CD4-positive, CD25-positive, alpha-beta regulatory T cell (primary cell): ENCODE data around the gene MZF1. TPM values are rescaled to one million over a fixed set of nuclear protein-coding genes. Genes with fewer than 3 reads are reported as not detected.
A peak's percentile ranks its signal among the peaks of the same experiment; 100 is the strongest.

Experiments used
- ATAC-seq, 2 donors: fragments of 150-1000 bp; cut with Tn5 transposase; one replicate each; pipeline ENCODE4 v1.10.0; 2021; ENCODE audit warnings: low read depth in 2 of 2, moderate number of reproducible peaks in 2 of 2, moderate library complexity in 1 of 2
- DNase-seq, 3 donors: peaks; one replicate each; pipeline versions ENCODE4 v3.0.0 to v3.0.0-alpha.2; 2012 to 2022; ENCODE audit warnings: mixed read lengths in 1 of 3
- H3K27ac ChIP-seq: one replicate; pipeline ENCODE4 v1.7.0; 2013; ENCODE audit warnings: mild to moderate bottlenecking, low read length; ENCODE audit not compliant: insufficient read depth, poor library complexity, severe bottlenecking
- H3K27me3 ChIP-seq: one replicate; pipeline ENCODE4 v1.7.0; 2013; ENCODE audit warnings: low read length; ENCODE audit not compliant: control insufficient read depth, insufficient read depth
- H3K36me3 ChIP-seq: one replicate; pipeline ENCODE4 v1.7.0; 2013; ENCODE audit warnings: mild to moderate bottlenecking, low read length, moderate library complexity; ENCODE audit not compliant: control insufficient read depth, insufficient read depth
- H3K4me1 ChIP-seq: 2 replicates; pipeline ENCODE4 v1.7.0; 2013; ENCODE audit warnings: mild to moderate bottlenecking, low read length; ENCODE audit not compliant: insufficient read depth, control insufficient read depth, poor library complexity, severe bottlenecking
- H3K4me3 ChIP-seq: one replicate; pipeline ENCODE4 v1.7.0; 2013; ENCODE audit warnings: low read depth, mild to moderate bottlenecking, low read length, moderate library complexity
- H3K9me3 ChIP-seq, 2 experiments: 1 replicate in 1 of 2; 2 replicates in 1 of 2; pipeline ENCODE4 v1.7.0; 2013; ENCODE audit warnings: low read length in 2 of 2, mild to moderate bottlenecking in 1 of 2, moderate library complexity in 1 of 2; ENCODE audit not compliant: control insufficient read depth in 2 of 2
- H3K27ac Mint-ChIP-seq, 3 donors: one replicate each; pipeline ENCODE4 v1.8.0; 2020 to 2022; ENCODE audit warnings: mild to moderate bottlenecking in 3 of 3, mixed read lengths in 3 of 3, moderate library complexity in 2 of 3
- H3K27me3 Mint-ChIP-seq: one replicate; pipeline ENCODE4 v1.8.0; 2022; ENCODE audit warnings: mild to moderate bottlenecking, mixed read lengths
- H3K36me3 Mint-ChIP-seq: one replicate; pipeline ENCODE4 v1.8.0; 2020; ENCODE audit warnings: mixed read lengths
- H3K4me1 Mint-ChIP-seq, 4 donors: one replicate each; pipeline ENCODE4 v1.8.0; 2020 to 2022; ENCODE audit warnings: mixed read lengths in 4 of 4, mild to moderate bottlenecking in 1 of 4
- H3K4me3 Mint-ChIP-seq, 4 donors: one replicate each; pipeline ENCODE4 v1.8.0; 2020 to 2022; ENCODE audit warnings: mild to moderate bottlenecking in 4 of 4, mixed read lengths in 4 of 4, moderate library complexity in 3 of 4
- H3K9me3 Mint-ChIP-seq, 7 donors: one replicate each; pipeline ENCODE4 v1.8.0; 2020 to 2022; ENCODE audit warnings: mixed read lengths in 7 of 7, mild to moderate bottlenecking in 3 of 7, moderate library complexity in 2 of 7
- polyA plus RNA-seq, 4 donors: library from polyadenylated mRNA; unstranded; fragments of 300-500 nt; fragmentation: Illumina TruSeq; gene quantifications; one replicate each; pipeline ENCODE4 v1.2.3, GENCODE V29; 2021
- total RNA-seq: library from RNA; stranded (reverse); gene quantifications from one replicate; pipeline ENCODE4 v1.2.3, GENCODE V29; 2022

MZF1 gene
- total and polyA plus RNA-seq, 5 donors from 2014 or later: 7.4 to 15.6 (median 7.9) TPM

- Histone ChIP-seq H3K9me3 (no peaks in the 10 kb centered on the region), H3K4me3 (peak overlapping the region; percentile 82), H3K36me3 (peaks cover 10% of the 10 kb centered on the region), H3K27ac (peak overlapping the region; percentile 93), H3K27me3 (no peaks in the 10 kb centered on the region), H3K4me1 (peaks cover 62% of the 10 kb centered on the region)
- peaks cover 0 to 6% (median 0%) of the 10 kb centered on the region in 7 donors for H3K9me3 Mint-ChIP-seq
- peaks cover 9% of the 10 kb centered on the region for H3K36me3 Mint-ChIP-seq
- peak overlapping the region in 2 of 3 donors; percentile 98 to 99 for H3K27ac Mint-ChIP-seq
- ATAC-seq (no peak), DNase-seq (no peak)
- H3K27me3 Mint-ChIP-seq: no peaks in the 10 kb centered on the region
- peak overlapping the region; percentile 96 to 97 (median 97) for H3K4me3 Mint-ChIP-seq
- H3K4me1 Mint-ChIP-seq: peaks cover 0 to 75% (median 38%) of the 10 kb centered on the region in 4 donors
These were observed 12.9 kb downstream of the MZF1 start for GRCh38 chr19:58560007-58560887.

DNA sequence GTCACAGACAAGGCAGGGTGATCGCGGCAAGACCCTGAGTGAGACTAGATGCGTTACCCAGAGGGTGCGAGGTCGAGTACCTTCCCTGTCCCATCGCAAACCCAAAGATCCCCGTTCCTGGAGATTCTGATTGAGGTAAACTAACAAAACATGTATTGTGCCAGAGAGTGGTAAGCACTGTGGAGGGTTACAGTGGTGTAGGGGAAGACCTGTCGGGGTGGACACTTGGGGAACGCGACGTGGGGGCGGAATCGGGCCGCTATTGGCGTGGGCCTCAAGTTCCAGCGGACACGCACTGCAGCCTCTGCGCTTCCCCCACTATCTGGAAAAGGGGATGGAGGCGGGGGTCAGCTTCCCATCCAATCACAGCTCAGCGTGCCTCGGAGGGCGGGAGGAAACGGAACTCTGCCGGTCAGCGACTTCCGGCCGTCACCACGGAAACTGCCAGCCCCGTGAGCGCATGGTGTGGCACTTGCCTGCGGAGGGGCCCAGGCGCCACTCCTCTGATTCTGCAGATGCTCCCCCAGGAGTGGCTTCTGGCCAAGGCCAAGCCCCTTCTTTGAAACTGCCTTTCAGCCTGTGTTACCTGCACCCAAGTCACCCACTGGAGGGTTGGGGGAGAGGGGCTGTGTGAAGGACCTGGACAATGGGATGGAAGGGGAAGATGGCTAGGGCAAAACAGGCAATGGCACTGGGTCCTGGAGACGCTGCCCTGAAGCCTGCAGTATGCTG lies 13.7 kb downstream of the MZF1 start:
- no peaks in the 10 kb centered on the region for H3K27me3 ChIP-seq
- ATAC-seq (no peak), DNase-seq (peak in 2 of 3 donors; percentile 47 to 75)
- peaks cover 67% of the 10 kb centered on the region for H3K4me1 ChIP-seq
- peaks cover 9% of the 10 kb centered on the region for H3K36me3 Mint-ChIP-seq
- peaks cover 0 to 7% (median 0%) of the 10 kb centered on the region in 7 donors for H3K9me3 Mint-ChIP-seq
- H3K9me3 ChIP-seq: no peaks in the 10 kb centered on the region
- peaks cover 10% of the 10 kb centered on the region for H3K36me3 ChIP-seq
- H3K4me1 Mint-ChIP-seq: peaks cover 0 to 82% (median 43%) of the 10 kb centered on the region in 4 donors
- peak overlapping the region; percentile 93 for H3K27ac ChIP-seq
- H3K27ac Mint-ChIP-seq: peak overlapping the region; percentile 98 to 99 (median 98)
- no peaks in the 10 kb centered on the region for H3K27me3 Mint-ChIP-seq
- peak overlapping the region; percentile 82 for H3K4me3 ChIP-seq
- H3K4me3 Mint-ChIP-seq: peak overlapping the region; percentile 96 to 97 (median 97)

GRCh38 chr19:58558623-58559274 lies 14.4 kb downstream of the MZF1 start:
- peaks cover 0 to 84% (median 42%) of the 10 kb centered on the region in 4 donors for H3K4me1 Mint-ChIP-seq
- Histone ChIP-seq H3K4me1 (peaks cover 74% of the 10 kb centered on the region), H3K27ac (peak overlapping the region; percentile 93), H3K27me3 (no peaks in the 10 kb centered on the region), H3K4me3 (peak overlapping the region; percentile 82), H3K9me3 (no peaks in the 10 kb centered on the region), H3K36me3 (peaks cover 10% of the 10 kb centered on the region)
- no peaks in the 10 kb centered on the region for H3K27me3 Mint-ChIP-seq
- DNase-seq (peak; percentile 99 to 100 (median 100)), ATAC-seq (peak; percentile 67 to 75)
- peaks cover 12% of the 10 kb centered on the region for H3K36me3 Mint-ChIP-seq
- peaks cover 0 to 6% (median 0%) of the 10 kb centered on the region in 7 donors for H3K9me3 Mint-ChIP-seq
- peak overlapping the region; percentile 96 to 97 (median 97) for H3K4me3 Mint-ChIP-seq
- H3K27ac Mint-ChIP-seq: peak overlapping the region; percentile 98 to 99 (median 98)

GRCh38 chr19:58558066-58558622 lies 15.0 kb downstream of the MZF1 start, which contains the start of gene UBE2M:
UBE2M (minus strand) TSS chr19:58558611; CDS start chr19:58558381, 230 bp downstream.
- H3K4me3 ChIP-seq: peak within 1 kb of the TSS; percentile 82
- H3K9me3 ChIP-seq: no peaks in the 10 kb centered on the region
- DNase-seq: peak; percentile 53 to 68 (median 63)
- H3K27me3 Mint-ChIP-seq: no peaks in the 10 kb centered on the region
- H3K4me1 ChIP-seq: peaks cover 73% of the 10 kb centered on the region
- peak within 1 kb of the TSS; percentile 96 to 97 (median 97) for H3K4me3 Mint-ChIP-seq
- peak within 1 kb of the TSS; percentile 93 for H3K27ac ChIP-seq
- H3K27ac Mint-ChIP-seq: peak within 1 kb of the TSS; percentile 98 to 99 (median 98)
- peaks cover 0 to 81% (median 40%) of the 10 kb centered on the region in 4 donors for H3K4me1 Mint-ChIP-seq
- ATAC-seq: peak in 1 of 2 donors; percentile 11
- peaks cover 15% of the 10 kb centered on the region for H3K36me3 Mint-ChIP-seq
- H3K27me3 ChIP-seq: no peaks in the 10 kb centered on the region
- H3K36me3 ChIP-seq: peaks cover 10% of the 10 kb centered on the region
- peaks cover 0 to 4% (median 0%) of the 10 kb centered on the region in 7 donors for H3K9me3 Mint-ChIP-seq

DNA sequence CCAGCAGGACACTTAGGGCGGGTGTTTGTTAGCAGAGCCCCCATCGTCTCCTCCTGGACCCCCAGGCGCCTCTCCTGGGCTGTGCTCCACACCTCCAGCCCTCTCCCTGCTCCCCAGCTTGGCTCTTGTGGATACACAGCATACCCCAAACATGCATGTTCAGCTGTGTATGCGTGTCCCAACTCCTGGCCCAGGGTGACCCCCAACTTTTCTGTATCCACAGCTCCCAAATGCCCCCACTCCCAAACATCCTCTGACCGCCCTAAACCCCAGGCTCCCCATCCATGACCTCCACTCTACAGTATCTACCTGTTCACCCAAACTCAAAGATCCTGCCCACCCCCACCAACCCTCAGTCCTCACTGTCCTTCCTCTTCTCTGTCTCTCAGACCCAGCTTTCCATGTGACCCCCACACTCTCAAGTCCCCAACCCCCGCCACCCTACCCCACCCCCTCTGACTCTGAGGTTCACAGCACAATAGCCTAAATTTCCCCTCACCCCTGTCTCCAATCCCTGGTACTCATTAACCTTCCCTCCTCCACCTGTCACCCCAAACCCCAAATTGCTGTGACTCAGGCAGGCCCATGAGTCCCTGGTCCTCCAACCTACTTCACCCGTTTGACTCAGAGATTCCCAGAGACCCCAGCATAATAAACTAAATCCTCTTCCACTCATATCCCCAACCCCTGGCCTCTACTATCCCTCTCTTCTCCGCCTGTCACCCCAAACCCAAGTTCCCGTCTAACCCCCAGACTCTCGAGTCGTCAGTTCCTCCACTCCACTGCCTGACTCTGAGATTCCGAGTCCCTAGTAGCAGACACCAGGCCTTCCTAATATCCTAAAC lies 15.7 kb downstream of the MZF1 start:
- DNase-seq (no peak), ATAC-seq (no peak)
- peaks cover 21% of the 10 kb centered on the region for H3K36me3 Mint-ChIP-seq
- H3K4me3 ChIP-seq: peak overlapping the region; percentile 81
- peak overlapping the region; percentile 89 to 97 (median 96) for H3K4me3 Mint-ChIP-seq
- no peaks in the 10 kb centered on the region for H3K27me3 Mint-ChIP-seq
- peak overlapping the region; percentile 93 for H3K27ac ChIP-seq
- H3K4me1 Mint-ChIP-seq: peaks cover 0 to 83% (median 45%) of the 10 kb centered on the region in 4 donors
- H3K36me3 ChIP-seq: peaks cover 15% of the 10 kb centered on the region
- H3K27me3 ChIP-seq: no peaks in the 10 kb centered on the region
- H3K27ac Mint-ChIP-seq: peak overlapping the region; percentile 92 to 98 (median 94)
- H3K9me3 Mint-ChIP-seq: peaks cover 0 to 2% (median 0%) of the 10 kb centered on the region in 7 donors
- no peaks in the 10 kb centered on the region for H3K9me3 ChIP-seq
- peaks cover 66% of the 10 kb centered on the region for H3K4me1 ChIP-seq

- Mint-ChIP-seq H3K27me3 (no peaks in the 10 kb centered on the region), H3K9me3 (peaks cover 0 to 2% (median 0%) of the 10 kb centered on the region in 7 donors), H3K36me3 (peaks cover 27% of the 10 kb centered on the region), H3K4me1 (peaks cover 0 to 83% (median 46%) of the 10 kb centered on the region in 4 donors), H3K4me3 (peak overlapping the region; percentile 76 to 97 (median 96)), H3K27ac (peak overlapping the region; percentile 38 to 98 (median 62))
- Histone ChIP-seq H3K27ac (peak overlapping the region; percentile 93), H3K9me3 (no peaks in the 10 kb centered on the region), H3K36me3 (peaks cover 22% of the 10 kb centered on the region), H3K27me3 (no peaks in the 10 kb centered on the region), H3K4me3 (peak overlapping the region; percentile 81), H3K4me1 (peaks cover 59% of the 10 kb centered on the region)
- ATAC-seq: no peak
- DNase-seq: no peak
These were observed 16.4 kb downstream of the MZF1 start for GRCh38 chr19:58556622-58557220.
